SH-SY5Y (cell line): ENCODE measurements around the gene STK11.

Source experiments
- GATA2 ChIP-seq: IDR thresholded peaks from 2 replicates; pipeline ENCODE4 v1.6.1; 2011; ENCODE audit warnings: mild to moderate bottlenecking, low read depth, low read length
- GATA3 ChIP-seq: IDR thresholded peaks from 2 replicates; pipeline ENCODE4 v1.6.1; 2011; ENCODE audit warnings: low read depth, mild to moderate bottlenecking, low read length, moderate library complexity

STK11 gene

GRCh38 chr19:1205114-1206099 is at the start of gene STK11:
Gene STK11, plus strand, starts transcription at chr19:1205778. Its CDS starts 1,136 bp downstream, at chr19:1206914.
- TF ChIP-seq GATA2 (no peak), GATA3 (no peak)

DNA sequence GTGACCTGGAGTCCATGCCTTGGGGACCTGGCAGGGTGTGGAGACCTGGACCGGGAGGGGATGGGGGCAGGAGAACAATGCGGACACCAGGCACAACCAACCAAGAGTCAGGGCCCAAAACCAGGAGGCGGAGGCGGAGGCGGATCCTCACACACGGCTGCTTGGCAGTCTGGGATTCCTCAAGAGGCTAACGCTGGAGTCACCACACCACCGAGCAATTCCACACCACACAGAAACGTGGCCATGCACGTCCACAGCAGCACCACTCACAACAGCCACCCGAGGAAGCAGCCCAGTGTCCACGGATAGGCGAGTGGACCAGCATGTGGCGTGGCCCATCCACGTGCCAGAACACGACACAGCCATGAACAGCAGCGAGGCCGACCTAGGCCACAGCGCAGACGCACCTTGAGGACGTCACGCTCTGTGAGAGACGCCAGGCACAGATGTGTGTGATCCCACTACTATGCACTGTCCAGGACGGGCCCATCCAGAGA is 49.2 kb upstream of the STK11 start:
- TF ChIP-seq GATA3 = no peak
- TF ChIP-seq GATA2 = no peak

GRCh38 chr19:1156830-1157615 is 48.6 kb upstream of the STK11 start:
- TF ChIP-seq GATA3 (no peak), GATA2 (no peak)

DNA sequence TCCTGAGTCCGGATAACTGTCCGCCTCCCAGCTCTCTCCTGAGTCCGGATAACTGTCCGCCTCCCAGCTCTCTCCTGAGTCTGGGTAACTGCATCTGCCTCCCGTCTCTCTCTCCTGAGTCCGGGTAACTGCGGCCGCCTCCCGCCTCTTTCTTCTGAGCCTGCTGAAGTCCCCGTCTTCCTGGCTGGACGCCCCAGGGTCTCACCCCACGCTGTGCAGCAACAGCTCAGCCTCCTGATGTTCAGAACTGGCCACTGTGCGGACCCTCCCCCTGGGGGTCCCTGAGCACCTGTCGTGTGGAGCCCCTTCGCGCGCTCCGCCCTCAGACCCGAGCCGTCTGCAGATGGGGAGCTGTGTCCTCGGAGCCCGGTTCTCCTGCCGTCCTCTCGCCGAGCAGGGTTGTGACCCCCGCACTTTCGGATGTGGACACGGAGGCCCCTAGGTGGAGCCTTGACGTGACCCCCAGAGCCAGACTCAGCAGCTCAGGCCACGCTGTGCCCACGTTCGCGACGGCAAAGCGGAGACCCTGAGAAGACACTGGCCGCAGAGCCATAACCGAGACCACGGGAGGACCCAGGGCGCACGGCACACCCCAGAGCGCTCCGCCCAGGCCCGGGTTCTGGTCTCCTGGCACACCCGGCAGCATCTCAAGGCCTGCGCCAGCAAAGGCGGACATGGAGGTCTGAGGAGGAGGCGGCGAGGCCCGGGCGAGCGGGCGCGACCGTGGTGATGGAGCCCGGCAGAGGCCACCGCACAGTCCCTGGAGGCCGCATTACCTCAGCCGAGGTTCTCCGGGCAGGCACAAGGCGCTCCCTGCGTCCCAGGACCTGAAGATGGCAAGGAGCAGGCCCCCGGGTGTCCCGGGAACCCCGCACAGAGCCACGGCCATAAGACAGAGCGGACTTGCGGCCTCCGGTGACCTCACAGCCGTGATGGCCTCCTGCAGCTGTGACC is 47.4 kb upstream of the STK11 start:
- TF ChIP-seq GATA2 (no peak), GATA3 (no peak)

DNA sequence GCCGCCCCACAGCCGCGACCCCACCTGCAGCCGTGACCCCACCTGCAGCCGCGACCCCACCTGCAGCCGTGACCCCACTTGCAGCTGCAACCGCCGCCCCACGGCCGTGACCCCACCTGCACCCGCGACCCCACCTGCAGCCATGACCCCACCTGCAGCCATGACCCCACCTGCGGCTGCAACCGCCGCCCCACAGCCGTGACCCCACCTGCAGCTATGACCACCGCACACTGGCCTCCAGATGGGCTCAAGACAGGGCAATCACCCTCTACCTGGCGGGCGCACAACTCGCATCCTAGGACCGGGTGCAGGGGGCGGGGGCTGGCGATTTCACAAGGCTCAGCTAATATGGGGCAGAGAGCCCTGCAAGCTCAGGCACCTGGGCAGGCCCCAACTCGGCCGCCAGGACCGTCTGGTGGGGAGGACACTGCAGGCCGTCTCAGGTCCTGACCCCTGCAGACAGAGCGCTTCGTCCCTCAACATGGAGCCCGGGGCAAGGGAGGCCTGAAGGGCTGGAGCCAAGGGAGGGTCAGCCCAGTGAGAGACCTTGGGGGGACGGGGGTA is 46.6 kb upstream of the STK11 start:
- no peak for TF ChIP-seq GATA2
- TF ChIP-seq GATA3 = no peak

- no peak for TF ChIP-seq GATA3
- no peak for TF ChIP-seq GATA2
Measured at GRCh38 chr19:1159864-1160595, 45.5 kb upstream of the STK11 start.

- TF ChIP-seq GATA2 (no peak), GATA3 (no peak)
Measured at GRCh38 chr19:1161716-1162115, 43.9 kb upstream of the STK11 start.

DNA sequence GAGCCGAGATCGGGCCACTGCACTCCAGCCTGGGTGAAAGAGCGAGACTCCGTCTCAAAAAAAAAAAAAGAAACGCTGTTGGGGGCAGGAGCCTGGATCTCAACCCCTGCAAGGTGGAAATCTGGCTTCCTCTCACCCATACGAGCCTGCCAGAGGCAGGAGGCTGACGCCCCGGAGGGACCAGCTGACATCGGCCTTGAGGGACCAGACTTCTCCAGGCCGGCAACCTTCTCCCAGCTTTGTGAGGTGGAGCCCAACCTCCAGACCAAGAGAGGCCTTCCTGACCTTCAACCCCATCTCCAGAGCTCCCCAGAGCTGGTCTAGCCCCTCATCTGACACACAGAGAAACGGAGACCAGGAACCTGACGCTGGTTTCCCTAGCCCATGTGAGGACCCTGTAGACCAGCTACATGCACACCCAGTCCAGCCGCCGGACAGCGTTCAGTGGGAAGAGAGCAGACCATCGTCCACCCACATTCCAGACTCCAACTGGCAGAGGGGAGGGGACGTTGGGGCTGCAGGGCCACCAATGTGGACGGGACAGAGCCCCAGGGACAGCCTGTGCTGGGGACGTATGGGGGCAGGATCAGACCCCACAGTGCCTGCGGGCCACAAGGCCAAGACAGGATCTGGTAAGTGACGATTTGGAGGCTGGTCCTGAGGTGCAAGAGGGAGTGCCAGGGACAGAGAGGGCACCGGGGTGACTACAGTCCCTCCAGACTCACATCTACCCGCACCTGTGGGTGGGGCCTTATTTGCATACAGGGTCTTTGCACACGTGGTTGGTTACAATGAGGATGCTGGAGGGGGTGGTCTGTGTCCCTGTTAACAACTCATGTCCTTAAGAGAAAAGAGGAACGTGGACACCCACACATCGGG is 42.9 kb upstream of the STK11 start:
- TF ChIP-seq GATA3 = no peak
- no peak for TF ChIP-seq GATA2

- TF ChIP-seq GATA3 (no peak), GATA2 (no peak)
Measured at GRCh38 chr19:1163283-1163933, 42.2 kb upstream of the STK11 start.

GRCh38 chr19:1163934-1164683 is 41.5 kb upstream of the STK11 start:
- TF ChIP-seq GATA2 (no peak), GATA3 (no peak)

DNA sequence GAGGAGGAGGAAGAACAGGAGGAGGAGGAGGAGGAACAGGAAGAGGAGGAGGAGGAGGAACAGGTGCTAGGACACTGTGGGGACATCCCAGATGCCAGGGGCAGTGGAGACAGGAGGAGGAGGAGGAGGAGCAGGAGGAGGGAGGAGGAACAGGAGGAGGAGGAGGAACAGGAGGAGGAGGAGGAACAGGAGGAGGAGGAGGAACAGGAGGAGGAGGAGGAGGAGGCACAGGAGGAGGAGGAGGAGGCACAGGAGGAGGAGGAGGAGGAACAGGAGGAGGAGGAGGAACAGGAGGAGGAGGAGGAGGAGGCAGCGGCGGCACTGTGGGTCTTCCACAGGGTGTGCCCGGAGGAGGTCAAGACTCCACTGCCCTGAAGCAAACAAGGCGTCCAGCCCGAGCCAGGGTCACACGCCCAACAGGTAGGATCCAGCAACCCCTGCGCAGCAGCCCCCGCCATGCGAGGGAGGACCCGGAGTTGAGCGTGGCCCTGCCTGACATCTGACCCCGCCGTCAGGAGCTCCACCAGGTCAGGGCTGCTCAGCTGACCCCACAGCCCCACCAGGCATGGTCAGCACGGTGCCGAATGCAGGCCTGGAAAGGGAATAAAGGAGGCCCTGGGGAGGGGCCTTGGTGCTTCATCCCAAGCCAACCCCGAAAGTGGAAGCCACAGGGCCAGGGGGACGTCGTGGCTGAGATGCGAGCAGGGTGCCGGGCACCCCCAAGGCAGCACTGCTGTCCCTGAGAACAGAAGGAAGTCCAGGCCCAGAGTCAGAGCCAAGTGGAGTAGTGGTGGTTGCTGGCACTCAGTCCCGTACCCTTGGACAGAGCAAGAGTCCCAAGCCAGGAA is 40.7 kb upstream of the STK11 start:
- TF ChIP-seq GATA3 (no peak), GATA2 (no peak)
